Coronary artery (tissue), 2 donors: ENCODE results near the gene MRI1.
"Not testable (repeated sequence)": the region's sequence is repeated elsewhere in the genome, so short reads cannot be mapped to it uniquely, and the experiment has no call there.

Experiments used
- DNase-seq: peaks from one replicate; pipeline ENCODE4 v3.0.0-alpha.2; 2017; ENCODE audit warnings: low spot score
- H3K27ac ChIP-seq, 2 donors: fragments of 200-600 bp; sonication (generic); one replicate each; pipeline ENCODE4 v1.5.1; 2016 to 2019
- H3K4me3 ChIP-seq: fragments of 200-600 bp; sonication (generic); 2 replicates; pipeline ENCODE4 v1.5.1; 2016; ENCODE audit warnings: mild to moderate bottlenecking, moderate library complexity
- CTCF ChIP-seq: fragments of 200-600 bp; sonication (generic); IDR thresholded peaks from one replicate; pipeline ENCODE4 v1.5.1; 2019; ENCODE audit warnings: antibody characterized with exemption

The MRI1 gene

GRCh38 chr19:13744174-13744573 is 20.1 kb upstream of the MRI1 start:
- Histone ChIP-seq H3K4me3 (no peak overlapping the region), H3K27ac (no peak overlapping the region)
- DNase-seq: no peak
- TF ChIP-seq CTCF: no peak

GRCh38 chr19:13747098-13747453 is 17.2 kb upstream of the MRI1 start:
- H3K27ac ChIP-seq: peak overlapping the region; percentile 83 to 95
- peak overlapping the region; percentile 74 for H3K4me3 ChIP-seq
- DNase-seq: no peak
- TF ChIP-seq CTCF: no peak

- no peak for TF ChIP-seq CTCF
- no peak for DNase-seq
- H3K4me3 ChIP-seq: peak overlapping the region; percentile 74
- peak overlapping the region; percentile 83 to 95 for H3K27ac ChIP-seq
Observed at GRCh38 chr19:13748169-13748828, 16.0 kb upstream of the MRI1 start.

- no peak for TF ChIP-seq CTCF
Observed at GRCh38 chr19:13751436-13751835, 12.9 kb upstream of the MRI1 start.

GRCh38 chr19:13753622-13754021 is 10.7 kb upstream of the MRI1 start:
- DNase-seq, H3K4me3 ChIP-seq: not testable (repeated sequence)

More at GRCh38 chr19:13751436-13751835, 12.9 kb upstream of the MRI1 start:
- no peak for DNase-seq
- Histone ChIP-seq H3K27ac (no peak overlapping the region), H3K4me3 (no peak overlapping the region)

GRCh38 chr19:13756210-13756609 is 8.1 kb upstream of the MRI1 start:
- no peak overlapping the region for H3K27ac ChIP-seq
- H3K4me3 ChIP-seq: no peak overlapping the region
- no peak for DNase-seq
- TF ChIP-seq CTCF: no peak

More at GRCh38 chr19:13753622-13754021, 10.7 kb upstream of the MRI1 start:
- not testable (repeated sequence) for H3K27ac ChIP-seq

- TF ChIP-seq CTCF: no peak
- H3K27ac ChIP-seq: no peak overlapping the region
- DNase-seq: no peak
- no peak overlapping the region for H3K4me3 ChIP-seq
Observed at GRCh38 chr19:13757805-13758772, 6.2 kb upstream of the MRI1 start.
